ENCODE data around the gene ZNF2. TPM values are rescaled to one million over a fixed set of nuclear protein-coding genes. Genes with fewer than 3 reads are reported as not detected.

ZNF2 gene
- total and polyA plus RNA-seq, 2 of the 13 experiments (the other 11 are each of a cell fraction or from before 2014, with no cell fraction given), result 4.3 to 6.1 TPM

DNA sequence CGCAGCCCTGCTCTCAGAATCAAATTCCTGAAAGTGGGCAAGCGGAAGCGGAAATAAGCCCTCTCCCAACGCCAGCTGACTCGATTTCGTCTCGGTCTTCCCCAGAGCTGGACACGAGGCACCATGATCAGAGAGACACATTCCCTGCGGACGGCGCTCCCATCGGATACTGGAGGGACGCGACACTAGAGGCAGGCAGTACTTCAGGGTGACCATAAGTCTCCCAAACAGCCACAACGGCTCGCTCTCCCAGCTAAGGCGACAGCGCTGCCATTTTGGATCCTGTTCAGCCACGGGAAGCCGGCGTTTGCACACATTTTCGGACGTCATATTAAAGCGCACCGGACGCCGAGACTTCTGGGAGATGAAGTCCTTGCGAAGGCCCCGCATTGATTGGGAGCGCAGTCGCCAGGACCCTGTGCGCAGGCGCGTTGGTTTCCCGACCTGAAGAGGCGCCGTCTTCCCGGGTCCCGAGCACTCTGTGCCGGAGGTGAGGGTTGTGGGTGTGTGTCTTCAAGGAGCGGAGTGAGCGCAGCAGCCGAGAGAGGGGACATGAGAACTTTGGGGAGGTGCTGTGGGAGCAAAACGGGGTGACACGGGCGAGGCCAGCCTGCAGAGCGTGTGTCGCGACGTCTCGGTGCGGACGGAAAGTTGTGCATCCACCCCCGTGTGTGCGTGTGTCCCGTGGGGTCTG, at the start of gene ZNF2 (continued):
- TF ChIP-seq, protein P1, sequence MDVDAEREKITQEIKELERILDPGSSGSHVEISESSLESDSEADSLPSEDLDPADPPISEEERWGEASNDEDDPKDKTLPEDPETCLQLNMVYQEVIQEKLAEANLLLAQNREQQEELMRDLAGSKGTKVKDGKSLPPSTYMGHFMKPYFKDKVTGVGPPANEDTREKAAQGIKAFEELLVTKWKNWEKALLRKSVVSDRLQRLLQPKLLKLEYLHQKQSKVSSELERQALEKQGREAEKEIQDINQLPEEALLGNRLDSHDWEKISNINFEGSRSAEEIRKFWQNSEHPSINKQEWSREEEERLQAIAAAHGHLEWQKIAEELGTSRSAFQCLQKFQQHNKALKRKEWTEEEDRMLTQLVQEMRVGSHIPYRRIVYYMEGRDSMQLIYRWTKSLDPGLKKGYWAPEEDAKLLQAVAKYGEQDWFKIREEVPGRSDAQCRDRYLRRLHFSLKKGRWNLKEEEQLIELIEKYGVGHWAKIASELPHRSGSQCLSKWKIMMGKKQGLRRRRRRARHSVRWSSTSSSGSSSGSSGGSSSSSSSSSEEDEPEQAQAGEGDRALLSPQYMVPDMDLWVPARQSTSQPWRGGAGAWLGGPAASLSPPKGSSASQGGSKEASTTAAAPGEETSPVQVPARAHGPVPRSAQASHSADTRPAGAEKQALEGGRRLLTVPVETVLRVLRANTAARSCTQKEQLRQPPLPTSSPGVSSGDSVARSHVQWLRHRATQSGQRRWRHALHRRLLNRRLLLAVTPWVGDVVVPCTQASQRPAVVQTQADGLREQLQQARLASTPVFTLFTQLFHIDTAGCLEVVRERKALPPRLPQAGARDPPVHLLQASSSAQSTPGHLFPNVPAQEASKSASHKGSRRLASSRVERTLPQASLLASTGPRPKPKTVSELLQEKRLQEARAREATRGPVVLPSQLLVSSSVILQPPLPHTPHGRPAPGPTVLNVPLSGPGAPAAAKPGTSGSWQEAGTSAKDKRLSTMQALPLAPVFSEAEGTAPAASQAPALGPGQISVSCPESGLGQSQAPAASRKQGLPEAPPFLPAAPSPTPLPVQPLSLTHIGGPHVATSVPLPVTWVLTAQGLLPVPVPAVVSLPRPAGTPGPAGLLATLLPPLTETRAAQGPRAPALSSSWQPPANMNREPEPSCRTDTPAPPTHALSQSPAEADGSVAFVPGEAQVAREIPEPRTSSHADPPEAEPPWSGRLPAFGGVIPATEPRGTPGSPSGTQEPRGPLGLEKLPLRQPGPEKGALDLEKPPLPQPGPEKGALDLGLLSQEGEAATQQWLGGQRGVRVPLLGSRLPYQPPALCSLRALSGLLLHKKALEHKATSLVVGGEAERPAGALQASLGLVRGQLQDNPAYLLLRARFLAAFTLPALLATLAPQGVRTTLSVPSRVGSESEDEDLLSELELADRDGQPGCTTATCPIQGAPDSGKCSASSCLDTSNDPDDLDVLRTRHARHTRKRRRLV (CRISPR knock-in tag; IDR thresholded peaks at IDR 0.05), result peak; percentile 62
- peak; percentile 91; the same call in 1 of the 2 replicates for TF ChIP-seq ZNF512B (CRISPR knock-in tag; IDR thresholded peaks at IDR 0.05; ENCODE audit: borderline replicate concordance)
- peak; percentile 62; the same call in 1 of the 2 replicates for TF ChIP-seq MNT (IDR thresholded peaks at IDR 0.05)
- TF ChIP-seq KAT8 (CRISPR knock-in tag; IDR thresholded peaks at IDR 0.05), result peak; percentile 99
- TF ChIP-seq ZNF543 (CRISPR knock-in tag; IDR thresholded peaks at IDR 0.05), result no peak; the same call in 1 of the 2 replicates
- peak; percentile 92 for TF ChIP-seq ZNF572 (CRISPR knock-in tag; IDR thresholded peaks at IDR 0.05)
- TF ChIP-seq RORA (CRISPR knock-in tag; IDR thresholded peaks at IDR 0.05), result no peak
- peak; percentile 90; the same call in 1 of the 2 replicates for TF ChIP-seq GZF1 (CRISPR knock-in tag; IDR thresholded peaks at IDR 0.05)
- peak; percentile 82; the same call in 1 of the 2 replicates for TF ChIP-seq EED (CRISPR knock-in tag; IDR thresholded peaks at IDR 0.05)
- TF ChIP-seq, protein P2, sequence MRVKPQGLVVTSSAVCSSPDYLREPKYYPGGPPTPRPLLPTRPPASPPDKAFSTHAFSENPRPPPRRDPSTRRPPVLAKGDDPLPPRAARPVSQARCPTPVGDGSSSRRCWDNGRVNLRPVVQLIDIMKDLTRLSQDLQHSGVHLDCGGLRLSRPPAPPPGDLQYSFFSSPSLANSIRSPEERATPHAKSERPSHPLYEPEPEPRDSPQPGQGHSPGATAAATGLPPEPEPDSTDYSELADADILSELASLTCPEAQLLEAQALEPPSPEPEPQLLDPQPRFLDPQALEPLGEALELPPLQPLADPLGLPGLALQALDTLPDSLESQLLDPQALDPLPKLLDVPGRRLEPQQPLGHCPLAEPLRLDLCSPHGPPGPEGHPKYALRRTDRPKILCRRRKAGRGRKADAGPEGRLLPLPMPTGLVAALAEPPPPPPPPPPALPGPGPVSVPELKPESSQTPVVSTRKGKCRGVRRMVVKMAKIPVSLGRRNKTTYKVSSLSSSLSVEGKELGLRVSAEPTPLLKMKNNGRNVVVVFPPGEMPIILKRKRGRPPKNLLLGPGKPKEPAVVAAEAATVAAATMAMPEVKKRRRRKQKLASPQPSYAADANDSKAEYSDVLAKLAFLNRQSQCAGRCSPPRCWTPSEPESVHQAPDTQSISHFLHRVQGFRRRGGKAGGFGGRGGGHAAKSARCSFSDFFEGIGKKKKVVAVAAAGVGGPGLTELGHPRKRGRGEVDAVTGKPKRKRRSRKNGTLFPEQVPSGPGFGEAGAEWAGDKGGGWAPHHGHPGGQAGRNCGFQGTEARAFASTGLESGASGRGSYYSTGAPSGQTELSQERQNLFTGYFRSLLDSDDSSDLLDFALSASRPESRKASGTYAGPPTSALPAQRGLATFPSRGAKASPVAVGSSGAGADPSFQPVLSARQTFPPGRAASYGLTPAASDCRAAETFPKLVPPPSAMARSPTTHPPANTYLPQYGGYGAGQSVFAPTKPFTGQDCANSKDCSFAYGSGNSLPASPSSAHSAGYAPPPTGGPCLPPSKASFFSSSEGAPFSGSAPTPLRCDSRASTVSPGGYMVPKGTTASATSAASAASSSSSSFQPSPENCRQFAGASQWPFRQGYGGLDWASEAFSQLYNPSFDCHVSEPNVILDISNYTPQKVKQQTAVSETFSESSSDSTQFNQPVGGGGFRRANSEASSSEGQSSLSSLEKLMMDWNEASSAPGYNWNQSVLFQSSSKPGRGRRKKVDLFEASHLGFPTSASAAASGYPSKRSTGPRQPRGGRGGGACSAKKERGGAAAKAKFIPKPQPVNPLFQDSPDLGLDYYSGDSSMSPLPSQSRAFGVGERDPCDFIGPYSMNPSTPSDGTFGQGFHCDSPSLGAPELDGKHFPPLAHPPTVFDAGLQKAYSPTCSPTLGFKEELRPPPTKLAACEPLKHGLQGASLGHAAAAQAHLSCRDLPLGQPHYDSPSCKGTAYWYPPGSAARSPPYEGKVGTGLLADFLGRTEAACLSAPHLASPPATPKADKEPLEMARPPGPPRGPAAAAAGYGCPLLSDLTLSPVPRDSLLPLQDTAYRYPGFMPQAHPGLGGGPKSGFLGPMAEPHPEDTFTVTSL (CRISPR knock-in tag; IDR thresholded peaks at IDR 0.05; ENCODE audit: borderline replicate concordance), result no peak
- no peak for TF ChIP-seq JUND (CRISPR knock-in tag; IDR thresholded peaks at IDR 0.05)
- TF ChIP-seq ZNF367 (CRISPR knock-in tag; IDR thresholded peaks at IDR 0.05; ENCODE audit: borderline replicate concordance), result 0 out of 2 replicates have a peak, but pooled peaks have one; percentile 11
- TF ChIP-seq ZNF672 (CRISPR knock-in tag; IDR thresholded peaks at IDR 0.05), result no peak

All from HepG2 (cell line).